Prostate gland (tissue), 2 donors: ENCODE results near the gene HBB. TPM values are rescaled to one million over a fixed set of nuclear protein-coding genes. Genes with fewer than 3 reads are reported as not detected.

ENCODE experiments used
- DNase-seq: peaks from one replicate; pipeline ENCODE4 v3.0.0-alpha.2; 2019; ENCODE audit warnings: low spot score
- H3K27ac ChIP-seq, 2 donors: fragments of 200-600 bp; sonication (generic); 2 replicates each; pipeline ENCODE4 v1.5.1; 2017 to 2019
- H3K27me3 ChIP-seq: fragments of 200-600 bp; sonication (generic); replicated peaks from 2 replicates; pipeline ENCODE4 v1.5.1; 2019; ENCODE audit not compliant: insufficient read depth
- H3K36me3 ChIP-seq, 2 donors: fragments of 200-600 bp; sonication (generic); 1 replicate in 1 of 2; 2 replicates in 1 of 2; pipeline versions ENCODE4 v1.5.1 to v1.8.1; 2017 to 2019
- H3K4me1 ChIP-seq: fragments of 200-600 bp; sonication (generic); replicated peaks from 2 replicates; pipeline ENCODE4 v1.5.1; 2019
- H3K4me3 ChIP-seq, 2 donors: fragments of 200-600 bp; sonication (generic); 2 replicates each; pipeline ENCODE4 v1.5.1; 2017 to 2019
- H3K9me3 ChIP-seq: fragments of 200-600 bp; sonication (generic); 2 replicates; pipeline ENCODE4 v1.5.1; 2017
- CTCF ChIP-seq, 4 experiments: fragments of 200-600 bp in 2 of 4; fragments of 450-650 bp in 2 of 4; sonication (generic) in 2 of 4; IDR thresholded peaks; 1 replicate in 3 of 4; 2 replicates in 1 of 4; pipeline ENCODE4 v1.5.1; 2016 to 2019; ENCODE audit warnings: antibody characterized with exemption in 4 of 4, mild to moderate bottlenecking in 2 of 4, moderate library complexity in 2 of 4
- POLR2A ChIP-seq: fragments of 450-650 bp; IDR thresholded peaks from one replicate; pipeline ENCODE4 v1.6.1; 2016; ENCODE audit warnings: antibody characterized with exemption, mild to moderate bottlenecking
- POLR2AphosphoS5 ChIP-seq: sonication (generic); formaldehyde crosslinking; IDR thresholded peaks from one replicate; pipeline ENCODE4 v1.6.1; 2017; ENCODE audit warnings: antibody characterized with exemption
- WGBS: methylation state at CpG from one replicate; pipeline ENCODE4 v1.1.5; 2018; 5-methylcytosine and 5-hydroxymethylcytosine counted together
- intact Hi-C: fragments of 100-400 bp; cut with DNase I; formaldehyde crosslinking; loops from one replicate; pipeline ENCODE4 v1.14.2; 2022
- total RNA-seq, 2 donors: library from RNA; depleted of rRNA; stranded (reverse); fragments of >200 nt; gene quantifications; one replicate each; pipeline ENCODE4 v1.1.0, GENCODE V29; 2016

HBB gene
- total RNA-seq, 2 donors from 2014 or later: 9.5 to 15.7 TPM

DNA sequence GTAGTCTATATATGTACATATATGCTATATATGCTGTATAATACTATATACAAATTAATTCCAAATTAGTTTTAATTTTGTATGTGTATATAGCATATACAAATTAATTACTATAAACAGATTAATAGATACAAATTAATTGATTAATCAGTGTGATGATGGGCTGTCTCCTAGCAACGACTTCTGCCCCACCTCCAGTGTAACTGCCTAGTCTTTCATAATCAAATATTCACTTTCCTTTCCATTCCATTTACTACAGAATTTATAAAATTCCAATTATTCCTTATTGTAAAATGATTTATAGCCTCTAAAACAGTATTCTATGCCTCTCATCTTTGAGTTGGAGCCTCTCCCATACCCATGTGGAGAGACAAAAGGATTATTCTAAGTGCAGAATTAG lies 6.4 kb upstream of the HBB start:
- H3K9me3 ChIP-seq: no peaks in the 10 kb centered on the region
- DNase-seq: no peak
- WGBS: 82% methylated on average over 1 of the region's 1 CpG
- H3K4me3 ChIP-seq: no peak overlapping the region
- H3K4me1 ChIP-seq: no peaks in the 10 kb centered on the region
- no peak for TF ChIP-seq POLR2AphosphoS5
- no peak for TF ChIP-seq CTCF (IDR thresholded peaks at IDR 0.05)
- TF ChIP-seq POLR2A: no peak
- no peak overlapping the region for H3K27ac ChIP-seq
- no peaks in the 10 kb centered on the region for H3K36me3 ChIP-seq
- intact Hi-C loops: no loop called here
- no peaks in the 10 kb centered on the region for H3K27me3 ChIP-seq

DNA sequence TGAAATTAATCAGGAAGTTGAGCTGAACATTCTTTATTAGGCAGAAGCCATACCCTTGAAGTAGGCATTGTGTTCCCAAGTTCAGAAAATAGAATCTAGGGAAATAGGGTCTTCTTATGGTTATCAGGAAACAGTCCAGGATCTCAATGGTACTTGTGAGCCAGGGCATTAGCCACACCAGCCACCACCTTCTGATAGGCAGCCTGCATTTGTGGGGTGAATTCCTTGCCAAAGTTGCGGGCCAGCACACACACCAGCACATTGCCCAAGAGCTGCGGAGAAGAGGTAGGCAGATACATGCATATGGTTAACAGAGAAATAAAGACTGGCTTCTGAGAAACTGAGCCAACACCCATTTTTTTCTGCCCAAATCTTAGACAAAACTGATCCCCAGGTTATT lies 6.0 kb upstream of the HBB start:
- Histone ChIP-seq H3K36me3 (no peaks in the 10 kb centered on the region), H3K9me3 (no peaks in the 10 kb centered on the region), H3K27ac (no peak overlapping the region), H3K4me1 (no peaks in the 10 kb centered on the region), H3K4me3 (no peak overlapping the region), H3K27me3 (no peaks in the 10 kb centered on the region)
- 98% methylated on average over 2 of the region's 2 CpGs for WGBS
- intact Hi-C loops: no loop called here
- no peak for TF ChIP-seq POLR2AphosphoS5
- no peak for TF ChIP-seq CTCF (IDR thresholded peaks at IDR 0.05)
- TF ChIP-seq POLR2A: no peak
- no peak for DNase-seq

DNA sequence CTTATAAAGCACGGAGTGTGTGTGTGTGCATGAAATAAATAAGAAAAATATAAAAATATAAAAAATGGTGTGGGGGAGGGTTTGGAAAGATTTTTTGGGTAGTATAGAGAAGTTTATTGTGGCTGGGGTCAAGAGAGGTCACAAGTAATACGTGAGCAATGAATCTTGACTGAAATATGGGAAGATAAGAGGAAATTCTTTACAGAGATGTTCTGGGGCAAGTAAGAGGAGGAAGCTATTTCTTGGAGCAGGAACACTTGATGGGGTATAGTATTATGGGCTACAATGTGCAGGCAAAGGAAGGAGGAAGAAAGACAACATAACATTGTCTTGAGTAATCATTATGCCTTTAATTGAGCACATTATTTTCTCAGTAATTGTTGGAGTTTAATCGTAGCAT lies 5.3 kb upstream of the HBB start:
- H3K36me3 ChIP-seq: no peaks in the 10 kb centered on the region
- intact Hi-C loops: no loop called here
- H3K4me1 ChIP-seq: no peaks in the 10 kb centered on the region
- no peaks in the 10 kb centered on the region for H3K27me3 ChIP-seq
- no peak overlapping the region for H3K27ac ChIP-seq
- DNase-seq: no peak
- no peaks in the 10 kb centered on the region for H3K9me3 ChIP-seq
- H3K4me3 ChIP-seq: no peak overlapping the region
- 69% methylated on average over 3 of the region's 3 CpGs for WGBS
- TF ChIP-seq POLR2A (no peak), CTCF (IDR thresholded peaks at IDR 0.05) (no peak), POLR2AphosphoS5 (no peak)

- WGBS: 73% methylated on average over 2 of the region's 2 CpGs
- intact Hi-C loops: no loop called here
- no peaks in the 10 kb centered on the region for H3K36me3 ChIP-seq
- H3K9me3 ChIP-seq: no peaks in the 10 kb centered on the region
- no peak overlapping the region for H3K27ac ChIP-seq
- H3K4me1 ChIP-seq: no peaks in the 10 kb centered on the region
- H3K4me3 ChIP-seq: no peak overlapping the region
- H3K27me3 ChIP-seq: no peaks in the 10 kb centered on the region
- TF ChIP-seq POLR2A (no peak), CTCF (IDR thresholded peaks at IDR 0.05) (no peak), POLR2AphosphoS5 (no peak)
- DNase-seq: no peak
Measured at GRCh38 chr11:5231111-5231510, 4.2 kb upstream of the HBB start.

GRCh38 chr11:5230266-5230665 lies 3.4 kb upstream of the HBB start:
- no peak for DNase-seq
- no peaks in the 10 kb centered on the region for H3K9me3 ChIP-seq
- H3K4me1 ChIP-seq: no peaks in the 10 kb centered on the region
- TF ChIP-seq POLR2A: no peak
- no peak for TF ChIP-seq CTCF (IDR thresholded peaks at IDR 0.05)
- no peak for TF ChIP-seq POLR2AphosphoS5
- H3K27ac ChIP-seq: no peak overlapping the region
- H3K36me3 ChIP-seq: no peaks in the 10 kb centered on the region
- H3K4me3 ChIP-seq: no peak overlapping the region
- 83% methylated on average over 1 of the region's 1 CpG for WGBS
- intact Hi-C loops: no loop called here
- no peaks in the 10 kb centered on the region for H3K27me3 ChIP-seq
